BLaER1 treated with 17β-estradiol and CSF1 and Interleukin-3, amounts not matched to agents 10 nM and 100 nM (cell line): ENCODE measurements around the gene CABLES2.
A peak's percentile ranks its signal among the peaks of the same experiment; 100 is the strongest.

ENCODE experiments used
- H3K27ac ChIP-seq, 11 experiments: shearing (Covaris generic); formaldehyde crosslinking; 2 replicates each; pipeline ENCODE4 v1.8.1; 2022
- H3K27me3 ChIP-seq, 11 experiments: shearing (Covaris generic); formaldehyde crosslinking; 2 replicates each; pipeline ENCODE4 v1.8.1; 2022
- H3K36me3 ChIP-seq, 11 experiments: shearing (Covaris generic); formaldehyde crosslinking; 2 replicates each; pipeline ENCODE4 v1.8.1; 2022
- H3K4me1 ChIP-seq, 10 experiments: shearing (Covaris generic); formaldehyde crosslinking; 2 replicates each; pipeline ENCODE4 v1.8.1; 2022
- H3K4me2 ChIP-seq, 11 experiments: shearing (Covaris generic); formaldehyde crosslinking; 2 replicates each; pipeline ENCODE4 v1.8.1; 2022
- H3K4me3 ChIP-seq, 10 experiments: shearing (Covaris generic); formaldehyde crosslinking; 2 replicates each; pipeline ENCODE4 v1.8.1; 2022
- H3K9ac ChIP-seq, 11 experiments: shearing (Covaris generic); formaldehyde crosslinking; 2 replicates each; pipeline ENCODE4 v1.8.1; 2022
- H3K9me3 ChIP-seq, 11 experiments: shearing (Covaris generic); formaldehyde crosslinking; replicated peaks in 1 of 11; 2 replicates each; pipeline ENCODE4 v1.8.1; 2022
- H4K20me1 ChIP-seq, 11 experiments: shearing (Covaris generic); formaldehyde crosslinking; 2 replicates each; pipeline ENCODE4 v1.8.1; 2022
- Cebpa-rat ChIP-seq, 11 experiments: shearing (Covaris generic); IDR thresholded peaks; 2 replicates each; pipeline ENCODE4 v1.8.1; 2022

CABLES2 gene

DNA sequence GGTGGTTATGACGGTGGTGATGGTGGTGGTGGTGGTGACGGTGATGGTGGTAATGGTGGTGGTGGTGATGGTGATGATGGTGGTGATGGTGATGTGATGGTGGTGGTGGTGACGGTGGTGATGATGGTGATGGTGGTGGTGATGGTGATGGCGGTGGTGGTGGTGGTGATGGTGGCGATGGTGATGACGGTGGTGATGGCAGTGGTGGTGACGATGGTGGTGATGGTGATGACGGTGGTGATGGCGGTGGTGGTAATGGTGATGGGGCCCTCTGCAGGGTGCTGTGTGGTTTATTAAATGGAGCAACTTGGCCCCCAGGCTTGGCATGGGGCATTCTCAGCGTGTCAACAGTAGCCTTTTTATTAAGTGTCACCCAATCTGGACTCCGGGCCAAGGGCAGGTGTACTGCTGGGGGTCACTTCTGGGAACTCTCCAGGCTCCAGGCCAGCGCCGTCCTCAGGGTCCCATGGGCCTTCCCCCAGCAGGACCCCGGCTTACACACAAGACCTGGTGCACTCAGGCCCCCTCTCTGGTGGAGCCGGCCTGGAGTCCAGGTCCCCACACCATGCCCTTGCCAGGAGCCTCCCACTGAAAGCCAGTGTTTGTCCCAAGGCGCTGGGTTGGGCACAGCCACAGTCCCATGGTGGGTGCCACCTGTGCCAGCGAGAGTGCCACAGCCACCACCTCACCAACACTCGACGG, 8.8 kb downstream of the CABLES2 start:
- no peak overlapping the region for H3K27ac ChIP-seq
- no peak overlapping the region for H3K9ac ChIP-seq
- H3K4me3 ChIP-seq: no peak overlapping the region
- peaks cover 20 to 54% (median 52%) of the 10 kb centered on the region in 10 experiments for H3K4me1 ChIP-seq
- H3K9me3 ChIP-seq: peaks cover 0 to 6% (median 0%) of the 10 kb centered on the region in 11 experiments; a peak in 7 of 22 replicates
- H3K4me2 ChIP-seq: no peak overlapping the region
- peaks cover 6 to 75% (median 42%) of the 10 kb centered on the region in 11 experiments; a peak in 19 of 22 replicates for H4K20me1 ChIP-seq
- peaks cover 15 to 62% (median 33%) of the 10 kb centered on the region in 11 experiments; a peak in 21 of 22 replicates for H3K36me3 ChIP-seq
- H3K27me3 ChIP-seq: no peaks in the 10 kb centered on the region
- no peak for TF ChIP-seq Cebpa-rat (IDR thresholded peaks at IDR 0.05)

DNA sequence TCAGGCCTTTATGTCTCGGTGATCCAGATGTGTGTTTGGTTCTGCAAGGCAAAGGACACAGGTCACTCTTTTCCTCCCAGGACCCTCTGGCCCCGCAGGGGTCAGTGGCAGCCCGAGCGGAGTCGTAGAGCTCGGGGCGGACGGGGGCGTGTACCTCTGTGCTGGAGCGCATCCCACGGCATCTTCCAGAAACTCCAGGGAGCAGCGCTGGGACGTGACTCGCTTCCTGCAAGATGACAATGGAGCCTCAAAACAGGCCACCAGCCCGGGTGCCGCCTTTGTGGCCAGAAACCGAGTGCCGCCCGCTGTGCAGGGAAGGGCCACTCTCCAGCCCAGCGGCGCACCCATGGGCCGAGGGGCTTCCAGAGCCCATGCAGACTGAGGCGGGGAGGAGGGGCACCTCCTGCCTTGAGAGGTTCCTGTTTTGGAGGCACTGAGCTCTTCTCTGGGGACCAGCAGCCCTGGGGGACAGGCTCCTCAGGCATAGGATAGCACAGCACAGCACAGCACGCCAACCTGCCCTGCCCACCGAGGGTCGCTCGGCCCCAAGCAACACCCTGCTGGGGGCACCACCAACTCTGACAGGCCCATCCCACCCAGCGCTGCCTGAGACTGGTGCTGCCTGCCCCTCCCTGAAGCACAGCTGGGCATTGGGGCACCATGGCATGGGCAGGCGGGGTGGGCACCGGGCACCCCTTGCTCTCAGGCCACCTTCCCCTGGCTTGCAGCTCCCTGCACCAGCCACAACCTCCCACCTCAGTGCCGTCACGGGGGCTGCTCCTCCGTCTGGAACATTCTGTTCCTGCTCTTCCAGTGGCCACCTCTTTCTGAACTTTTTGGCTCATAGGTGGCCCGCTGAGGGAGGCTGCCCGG, 10.5 kb downstream of the CABLES2 start:
- Histone ChIP-seq H3K9ac (peak overlapping the region in 2 of 11 experiments; percentile 18 to 31; a peak in 3 of 22 replicates), H4K20me1 (peaks cover 18 to 90% (median 58%) of the 10 kb centered on the region in 11 experiments; a peak in 20 of 22 replicates), H3K4me3 (no peak overlapping the region), H3K27me3 (no peaks in the 10 kb centered on the region), H3K4me2 (peak overlapping the region in 10 of 11 experiments; percentile 36 to 63 (median 50); a peak in 20 of 22 replicates), H3K36me3 (peaks cover 18 to 68% (median 50%) of the 10 kb centered on the region in 11 experiments; a peak in 21 of 22 replicates), H3K27ac (no peak overlapping the region), H3K4me1 (peaks cover 11 to 45% (median 43%) of the 10 kb centered on the region in 10 experiments), H3K9me3 (peaks cover 0 to 6% (median 0%) of the 10 kb centered on the region in 11 experiments; a peak in 7 of 22 replicates)
- no peak for TF ChIP-seq Cebpa-rat (IDR thresholded peaks at IDR 0.05)

DNA sequence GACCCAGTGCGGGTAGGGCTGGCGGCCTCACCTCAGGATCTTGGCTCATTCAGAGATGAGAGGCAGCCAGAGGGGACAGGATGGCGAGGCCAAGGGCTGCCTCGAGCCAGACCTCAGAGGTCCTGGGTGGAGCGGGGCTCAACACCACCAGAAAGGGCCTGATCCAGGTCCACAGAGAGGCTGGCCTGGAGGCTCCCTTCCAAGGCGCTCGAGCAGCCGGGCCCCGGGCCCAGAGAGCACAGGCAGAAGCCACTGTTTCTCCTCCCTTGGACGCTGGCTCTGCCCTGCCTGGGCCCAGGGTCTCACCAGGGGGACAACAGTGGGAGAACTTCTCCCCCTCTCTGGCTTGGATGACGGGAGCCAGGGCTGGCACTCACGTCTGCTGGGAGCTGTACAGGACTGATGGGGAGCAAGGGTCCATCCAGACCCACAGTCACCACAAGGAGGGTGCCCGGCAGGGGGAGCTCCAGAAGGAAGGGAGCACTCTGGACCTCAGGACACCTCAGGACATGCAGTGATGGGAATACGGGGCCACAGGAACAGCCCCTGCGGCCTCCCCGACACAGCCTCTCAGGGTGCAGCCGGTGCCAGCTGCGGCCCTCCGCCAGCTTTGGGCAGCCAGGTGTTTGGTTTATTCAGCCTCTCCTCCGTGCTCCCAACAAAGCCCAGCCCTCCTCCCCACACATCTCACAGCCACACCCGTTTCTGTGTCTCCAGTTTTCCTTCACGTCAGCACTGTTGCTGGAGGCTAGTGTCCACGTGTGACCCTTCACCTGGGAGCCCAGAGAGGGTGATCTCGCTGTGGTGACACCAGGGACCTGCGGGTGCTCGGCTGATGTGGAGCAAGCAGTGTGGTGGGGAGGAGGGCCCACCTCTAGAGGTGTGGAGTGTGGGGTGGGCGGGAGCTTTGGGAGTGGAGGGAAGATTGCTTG, 11.5 kb downstream of the CABLES2 start:
- Histone ChIP-seq H3K36me3 (peaks cover 28 to 74% (median 60%) of the 10 kb centered on the region in 11 experiments), H3K4me2 (peak overlapping the region in 1 of 11 experiments; percentile 37; a peak in 1 of 22 replicates), H3K4me1 (peaks cover 8 to 35% (median 33%) of the 10 kb centered on the region in 10 experiments), H3K27me3 (no peaks in the 10 kb centered on the region), H3K27ac (no peak overlapping the region), H3K4me3 (no peak overlapping the region), H3K9me3 (peaks cover 0 to 6% (median 0%) of the 10 kb centered on the region in 11 experiments; a peak in 7 of 22 replicates), H3K9ac (peak overlapping the region in 3 of 11 experiments; percentile 18 to 31 (median 31); a peak in 2 of 22 replicates), H4K20me1 (peaks cover 28 to 90% (median 62%) of the 10 kb centered on the region in 11 experiments; a peak in 21 of 22 replicates)
- no peak for TF ChIP-seq Cebpa-rat (IDR thresholded peaks at IDR 0.05)

DNA sequence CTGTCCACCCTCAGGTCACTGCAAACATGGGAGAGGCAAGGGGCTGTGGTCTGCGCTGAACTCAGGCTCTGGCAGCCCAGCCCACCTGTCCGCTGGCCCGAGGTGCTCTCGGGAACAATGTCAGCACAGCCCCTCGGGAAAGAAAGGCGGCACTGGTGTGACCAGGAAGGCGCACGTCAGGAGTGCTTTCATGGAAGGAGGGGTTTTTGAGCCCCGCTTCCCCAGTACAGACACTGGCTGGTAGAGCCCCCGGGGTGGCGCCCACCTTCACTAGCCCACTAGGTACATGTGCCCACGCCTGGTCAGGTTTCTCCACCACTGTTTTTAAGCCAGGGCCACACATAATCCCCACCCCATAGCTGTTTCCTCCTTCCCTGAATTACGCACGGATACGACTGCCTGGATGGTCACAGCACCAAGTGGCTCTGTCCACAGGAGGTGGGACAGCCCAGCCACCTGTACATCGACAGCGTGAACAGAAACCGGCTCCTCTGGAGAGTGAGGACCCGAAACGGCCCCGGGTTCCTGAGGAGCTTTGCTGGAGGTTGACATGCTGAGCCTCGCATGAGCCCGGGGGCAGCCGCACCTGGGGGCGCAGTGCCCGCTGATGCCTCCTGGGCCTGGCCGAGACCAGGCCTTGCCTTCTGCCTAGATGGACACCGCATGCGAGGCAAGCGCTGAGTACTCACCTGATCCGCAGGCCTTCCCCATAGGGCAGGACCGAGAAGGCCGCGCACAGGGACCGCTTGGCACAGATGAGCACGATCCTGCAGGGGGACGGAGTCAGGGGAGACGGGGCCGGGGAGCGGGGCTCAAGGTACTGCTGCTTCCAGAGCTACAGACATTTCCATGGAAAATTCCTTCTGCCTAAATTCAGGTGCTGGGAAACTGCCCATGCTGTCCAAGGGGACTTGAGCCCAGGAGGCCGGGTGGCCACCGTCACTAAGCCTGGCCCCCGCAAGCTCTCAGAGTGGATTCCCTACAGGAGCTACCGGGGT, 12.5 kb downstream of the CABLES2 start:
- Histone ChIP-seq H3K4me3 (no peak overlapping the region), H3K27ac (no peak overlapping the region), H3K36me3 (peaks cover 39 to 84% (median 70%) of the 10 kb centered on the region in 11 experiments), H3K4me2 (no peak overlapping the region), H3K4me1 (peaks cover 10 to 28% (median 26%) of the 10 kb centered on the region in 10 experiments), H3K27me3 (no peaks in the 10 kb centered on the region), H4K20me1 (peaks cover 36 to 90% (median 72%) of the 10 kb centered on the region in 11 experiments; a peak in 21 of 22 replicates), H3K9me3 (peaks cover 0 to 6% (median 0%) of the 10 kb centered on the region in 11 experiments; a peak in 7 of 22 replicates), H3K9ac (peak overlapping the region in 2 of 11 experiments; percentile 9 to 31; a peak in 1 of 22 replicates)
- no peak for TF ChIP-seq Cebpa-rat (IDR thresholded peaks at IDR 0.05)

DNA sequence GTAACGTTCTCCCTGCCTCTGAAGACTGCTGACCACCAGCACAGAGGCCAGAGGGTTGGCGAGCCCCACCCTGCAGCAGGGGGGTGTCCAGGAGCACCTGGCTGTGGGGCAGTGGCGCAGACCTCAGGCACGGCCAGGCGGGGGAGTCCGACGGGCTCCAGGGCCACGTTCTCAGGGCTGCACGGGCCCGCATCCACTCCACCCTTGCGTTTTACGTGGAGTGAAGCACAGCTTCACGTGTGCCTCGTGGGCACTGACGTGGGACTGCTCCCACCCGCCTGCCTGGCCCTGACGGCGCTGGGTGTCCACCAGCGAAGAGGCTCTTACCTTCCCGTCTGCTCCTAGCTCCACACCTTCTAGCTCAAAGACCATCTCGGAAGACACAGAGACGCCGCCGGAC, 13.3 kb downstream of the CABLES2 start:
- Histone ChIP-seq H3K9me3 (peaks cover 0 to 6% (median 0%) of the 10 kb centered on the region in 11 experiments; a peak in 7 of 22 replicates), H3K36me3 (peaks cover 46 to 91% (median 78%) of the 10 kb centered on the region in 11 experiments), H3K4me2 (no peak overlapping the region), H3K4me3 (no peak overlapping the region), H4K20me1 (peaks cover 42 to 95% (median 79%) of the 10 kb centered on the region in 11 experiments; a peak in 21 of 22 replicates), H3K4me1 (peaks cover 18 to 35% (median 32%) of the 10 kb centered on the region in 10 experiments), H3K27ac (no peak overlapping the region), H3K9ac (no peak overlapping the region), H3K27me3 (no peaks in the 10 kb centered on the region)
- no peak for TF ChIP-seq Cebpa-rat (IDR thresholded peaks at IDR 0.05)

DNA sequence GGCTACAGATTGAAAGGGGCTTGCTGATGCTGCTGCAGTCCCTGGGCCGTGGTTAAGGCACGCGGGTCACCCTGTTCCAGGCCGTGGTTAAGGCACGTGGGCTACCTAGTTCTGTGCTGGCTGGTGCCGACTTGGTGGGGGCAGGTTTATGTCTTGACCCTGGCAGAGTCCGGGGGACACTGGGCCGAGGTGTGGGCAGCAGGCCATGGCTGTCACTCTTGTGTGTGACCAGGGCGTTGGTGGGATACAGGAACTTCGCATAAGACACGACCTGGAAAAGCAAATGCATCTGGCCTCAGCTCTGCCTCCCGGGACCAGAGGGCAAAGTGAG, 13.8 kb downstream of the CABLES2 start:
- peaks cover 51 to 91% (median 78%) of the 10 kb centered on the region in 11 experiments for H3K36me3 ChIP-seq
- peak overlapping the region in 1 of 11 experiments; percentile 41; a peak in 2 of 22 replicates for H3K27ac ChIP-seq
- peaks cover 23 to 40% (median 37%) of the 10 kb centered on the region in 10 experiments for H3K4me1 ChIP-seq

More for the DNA sequence above, 13.8 kb downstream of the CABLES2 start:
- peaks cover 0 to 1% (median 0%) of the 10 kb centered on the region in 11 experiments; a peak in 6 of 22 replicates for H3K9me3 ChIP-seq
- H4K20me1 ChIP-seq: peaks cover 47 to 95% (median 84%) of the 10 kb centered on the region in 11 experiments; a peak in 21 of 22 replicates
- H3K4me2 ChIP-seq: no peak overlapping the region
- no peaks in the 10 kb centered on the region for H3K27me3 ChIP-seq
- H3K4me3 ChIP-seq: no peak overlapping the region
- peak overlapping the region in 8 of 11 experiments; percentile 4 to 57 (median 30); a peak in 5 of 22 replicates for H3K9ac ChIP-seq
- TF ChIP-seq Cebpa-rat (IDR thresholded peaks at IDR 0.05): no peak
